Measurements from ENCODE around the gene LACTB.
A peak's percentile ranks its signal among the peaks of the same experiment; 100 is the strongest.

Gene LACTB

GRCh38 chr15:63121382-63122001 lies at the start of gene LACTB:
LACTB (plus strand) TSS chr15:63121861; CDS start chr15:63121872, 11 bp downstream.
- CTCF ChIA-PET, result no interaction called here
- POLR2A ChIA-PET, result no interaction called here

GRCh38 chr15:63072023-63072650 lies 49.5 kb upstream of the LACTB start:
- no peak for DNase-seq (ENCODE audit: extremely low spot score)
- no peak for TF ChIP-seq CTCF (IDR thresholded peaks at IDR 0.05; ENCODE audit: control extremely low read depth, extremely low read depth, low read depth, missing control alignments)
- ChIA-PET CTCF (interaction anchor here (1.2 to 2.0 kb wide), 3 partner anchors 14 to 24 kb away, joined by 3 to 13 read pairs (median 4); no protein-coding TSS in a partner anchor), POLR2A (no interaction called here)

More at GRCh38 chr15:63121382-63122001, at the start of gene LACTB:
- no peak for TF ChIP-seq CTCF (IDR thresholded peaks at IDR 0.05; ENCODE audit: control extremely low read depth, extremely low read depth, low read depth, missing control alignments)
- peak; percentile 88 for DNase-seq (ENCODE audit: extremely low spot score)

GRCh38 chr15:63072809-63073277 lies 48.8 kb upstream of the LACTB start:
- DNase-seq (ENCODE audit: extremely low spot score), result no peak
- CTCF ChIA-PET, result interaction anchor here (1.8 to 2.0 kb wide), 2 partner anchors 20 to 25 kb away, joined by 4 to 13 read pairs; no protein-coding TSS in a partner anchor
- POLR2A ChIA-PET, result no interaction called here
- no peak for TF ChIP-seq CTCF (IDR thresholded peaks at IDR 0.05; ENCODE audit: control extremely low read depth, extremely low read depth, low read depth, missing control alignments)

- CTCF ChIA-PET, result interaction anchor here (1.8 to 2.0 kb wide), 2 partner anchors 20 to 26 kb away, joined by 4 to 13 read pairs; no protein-coding TSS in a partner anchor
- POLR2A ChIA-PET, result no interaction called here
- TF ChIP-seq CTCF (IDR thresholded peaks at IDR 0.05; ENCODE audit: control extremely low read depth, extremely low read depth, low read depth, missing control alignments), result no peak
- DNase-seq (ENCODE audit: extremely low spot score), result no peak
Observed at GRCh38 chr15:63073497-63074172, 48.0 kb upstream of the LACTB start.

GRCh38 chr15:63075015-63075983 lies 46.4 kb upstream of the LACTB start:
- ChIA-PET CTCF (no interaction called here), POLR2A (no interaction called here)
- no peak for TF ChIP-seq CTCF (IDR thresholded peaks at IDR 0.05; ENCODE audit: control extremely low read depth, extremely low read depth, low read depth, missing control alignments)
- no peak for DNase-seq (ENCODE audit: extremely low spot score)
